GM12878 (cell line): ENCODE results near the gene CLPSL1. TPM values are rescaled to one million over a fixed set of nuclear protein-coding genes. Genes with fewer than 3 reads are reported as not detected.

Experiments used
- ATAC-seq: fragments of 200-7000 bp; cut with Tn5 transposase; 3 replicates; pipeline ENCODE4 v1.9.1; 2020; ENCODE audit warnings: mild to moderate bottlenecking, moderate library complexity
- BruUV-seq: library from RNA; stranded (reverse); fragments of 400-500 nt; replicated peaks from 2 replicates; lab custom pipeline; 2021; lab: Mats Ljungman, UMichigan
- CTCF ChIA-PET: fragments of 300-600 bp; sonication (Branson Sonifier 250); formaldehyde crosslinking; extraction: SDS; loops from one replicate; lab custom pipeline; 2021; ENCODE audit warnings: inconsistent platforms; lab: Yijun Ruan, JAX
- POLR2A ChIA-PET: fragments of 350-600 bp; formaldehyde crosslinking; extraction: SDS; loops from one replicate; lab custom pipeline; 2021; ENCODE audit warnings: inconsistent platforms; lab: Charles Lee
- RAD21 ChIA-PET: fragments of 300-600 bp; sonication (Branson Sonifier 250); formaldehyde crosslinking; loops from one replicate; lab custom pipeline; 2023; ENCODE audit warnings: antibody characterized with exemption; ENCODE audit not compliant: unreplicated experiment; lab: Charles Lee
- SMC1A ChIA-PET: fragments of 300-600 bp; sonication (Branson Sonifier 250); formaldehyde crosslinking; loops from one replicate; lab custom pipeline; 2023; ENCODE audit not compliant: unreplicated experiment, uncharacterized antibody; lab: Charles Lee
- DNase-seq: peaks from one replicate; pipeline ENCODE4 v3.0.0-alpha.2; 2011; ENCODE audit warnings: low read depth, low spot score
- FAIRE-seq: peaks from 3 replicates; lab custom pipeline; 2011; peaks lifted over from hg19 to GRCh38; lab: Jason Lieb, UNC
- H2AFZ ChIP-seq: 2 replicates; pipeline ENCODE4 v1.6.0; 2011; ENCODE audit warnings: low read depth, low read length, control low read depth; ENCODE audit not compliant: control insufficient read depth
- H3K27ac ChIP-seq: 2 replicates; pipeline ENCODE4 v1.5.1; 2011; ENCODE audit warnings: control low read depth; ENCODE audit not compliant: control insufficient read depth, insufficient read depth
- H3K27me3 ChIP-seq, 2 experiments: replicated peaks in 1 of 2; 2 replicates each; pipeline versions ENCODE4 v1.6.0 to v1.6.1; 2011; ENCODE audit warnings: low read length in 1 of 2; ENCODE audit not compliant: control insufficient read depth in 2 of 2, insufficient read depth in 2 of 2
- H3K36me3 ChIP-seq, 2 experiments: 2 replicates each; pipeline ENCODE4 v1.5.1; 2011; ENCODE audit warnings: low read length in 1 of 2; ENCODE audit not compliant: control insufficient read depth in 2 of 2, insufficient read depth in 2 of 2
- H3K4me1 ChIP-seq: 2 replicates; pipeline ENCODE4 v1.6.1; 2011; ENCODE audit warnings: mild to moderate bottlenecking, low read length, moderate library complexity, mixed read lengths; ENCODE audit not compliant: control insufficient read depth, insufficient read depth
- H3K4me2 ChIP-seq: 2 replicates; pipeline ENCODE4 v1.6.0; 2011; ENCODE audit warnings: control low read depth; ENCODE audit not compliant: control insufficient read depth, insufficient read depth
- H3K4me3 ChIP-seq: fragments of 200-600 bp; sonication (generic); 2 replicates; pipeline ENCODE4 v1.5.1; 2016
- H3K79me2 ChIP-seq: 2 replicates; pipeline ENCODE4 v1.6.0; 2011; ENCODE audit warnings: low read length; ENCODE audit not compliant: control insufficient read depth, insufficient read depth
- H3K9ac ChIP-seq: 2 replicates; pipeline ENCODE4 v1.8.0; 2011; ENCODE audit warnings: low read length, control low read depth, mixed read lengths; ENCODE audit not compliant: control insufficient read depth, insufficient read depth
- H3K9me3 ChIP-seq: replicated peaks from 3 replicates; pipeline ENCODE4 v1.5.1; 2011; ENCODE audit warnings: mild to moderate bottlenecking, low read length; ENCODE audit not compliant: control insufficient read depth, insufficient read depth
- H4K20me1 ChIP-seq: 2 replicates; pipeline ENCODE4 v1.6.0; 2011; ENCODE audit not compliant: control insufficient read depth, insufficient read depth
- ATF3 ChIP-seq: IDR thresholded peaks from 2 replicates; pipeline ENCODE4 v1.6.1; 2011; ENCODE audit warnings: low read depth, mild to moderate bottlenecking, low read length, moderate library complexity, borderline replicate concordance; ENCODE audit errors: extremely low read depth
- CUX1 ChIP-seq: IDR thresholded peaks from 2 replicates; pipeline ENCODE4 v1.6.1; 2012; ENCODE audit warnings: improper control_type of control experiment, low read depth, low read length; ENCODE audit not compliant: insufficient replicate concordance
- E2F8 ChIP-seq: fragments of 450-650 bp; IDR thresholded peaks from 2 replicates; pipeline ENCODE4 v1.6.1; 2018; ENCODE audit warnings: mild to moderate bottlenecking, low read depth, moderate library complexity; ENCODE audit not compliant: partially characterized antibody
- MTA2 ChIP-seq: fragments of 450-650 bp; IDR thresholded peaks from 2 replicates; pipeline ENCODE4 v1.6.1; 2016; ENCODE audit warnings: low read depth, mild to moderate bottlenecking, moderate library complexity
- PAX5 ChIP-seq: IDR thresholded peaks from 2 replicates; pipeline ENCODE4 v1.6.1; 2011; ENCODE audit warnings: low read depth, low read length, borderline replicate concordance
- SMAD1 ChIP-seq: fragments of 450-650 bp; IDR thresholded peaks from 2 replicates; pipeline ENCODE4 v1.6.1; 2018; ENCODE audit warnings: mild to moderate bottlenecking, low read depth; ENCODE audit not compliant: partially characterized antibody
- SMC3 ChIP-seq: IDR thresholded peaks from 2 replicates; pipeline ENCODE4 v1.6.1; 2011; ENCODE audit warnings: low read length, improper control_type of control experiment, borderline replicate concordance
- SREBF1 ChIP-seq: IDR thresholded peaks from 2 replicates; pipeline ENCODE4 v1.6.1; 2012; ENCODE audit warnings: mild to moderate bottlenecking, low read length
- SRF ChIP-seq, 2 experiments: IDR thresholded peaks; 2 replicates each; pipeline ENCODE4 v1.6.1; 2011; ENCODE audit warnings: low read depth in 2 of 2, low read length in 2 of 2, mild to moderate bottlenecking in 1 of 2, moderate library complexity in 1 of 2
- TCF7 ChIP-seq: IDR thresholded peaks from 2 replicates; pipeline ENCODE4 v1.6.1; 2014; ENCODE audit warnings: antibody characterized with exemption, borderline replicate concordance
- YY1 ChIP-seq: IDR thresholded peaks from 2 replicates; pipeline ENCODE4 v1.6.1; 2011; ENCODE audit warnings: low read depth, mild to moderate bottlenecking, low read length
- ZNF687 ChIP-seq: fragments of 450-650 bp; IDR thresholded peaks from 2 replicates; pipeline ENCODE4 v1.6.1; 2017; ENCODE audit warnings: mild to moderate bottlenecking, moderate library complexity
- WGBS: methylation state at CpG from one replicate; pipeline ENCODE4 v1.1.6; 2016; ENCODE audit warnings: low lambda C conversion rate; ENCODE audit not compliant: insufficient replicate concordance, insufficient coverage; ENCODE audit errors: missing lambda C conversion rate; 5-methylcytosine and 5-hydroxymethylcytosine counted together
- in situ Hi-C: fragments of 300-500 bp; cut with MboI; formaldehyde crosslinking; loops from 9 replicates; pipeline ENCODE4 v1.14.3; 2018; ENCODE audit warnings: mixed read lengths
- intact Hi-C: fragments of 100-400 bp; cut with micrococcal nuclease; formaldehyde crosslinking; loops from one replicate; pipeline ENCODE4 v1.14.2; 2022; ENCODE audit not compliant: unreplicated experiment
- polyA plus RNA-seq, 11 experiments: library from polyadenylated mRNA; depleted of rRNA in 4 of 11; unstranded in 6 of 11; stranded (reverse) in 5 of 11; fragments of >200 nt; fragmentation: Nextera tagmentation in 4 of 11; fragmentation: Illumina TruSeq in 1 of 11; extraction: Ambion mirVana in 4 of 11; extraction: Trizol in 1 of 11; gene quantifications; 1 replicate in 1 of 11; 2 replicates in 10 of 11; pipeline versions ENCODE4 v1.2.1 to v1.2.3, GENCODE V29; 2011 to 2016; ENCODE audit warnings: inconsistent platforms in 2 of 11, missing spikeins in 2 of 11, low read depth in 1 of 11
- total RNA-seq, 4 experiments: library from RNA; depleted of rRNA in 3 of 4; stranded (reverse); fragments of >200 nt in 3 of 4; fragmentation: Illumina TruSeq in 1 of 4; extraction: Trizol in 1 of 4; gene quantifications; 2 replicates each; pipeline versions ENCODE4 v1.2.1 to v1.2.3, GENCODE V29; 2013 to 2021

The CLPSL1 gene
- total and polyA plus RNA-seq, 10 of the 15 experiments (the other 5 are each of a cell fraction or from before 2014, with no cell fraction given), result not detected

GRCh38 chr6:35808688-35809087 lies 27.9 kb downstream of the CLPSL1 start:
- RAD21 ChIA-PET, result no interaction called here
- FAIRE-seq, result no peak
- Histone ChIP-seq H3K9ac (no peak overlapping the region), H3K79me2 (no peaks in the 10 kb centered on the region), H3K27ac (no peak overlapping the region), H3K4me1 (no peaks in the 10 kb centered on the region), H3K27me3 (no peaks in the 10 kb centered on the region), H4K20me1 (no peaks in the 10 kb centered on the region), H3K4me2 (no peak overlapping the region), H2AFZ (no peak overlapping the region), H3K4me3 (no peak overlapping the region), H3K9me3 (no peaks in the 10 kb centered on the region), H3K36me3 (no peaks in the 10 kb centered on the region)
- SMC1A ChIA-PET, result no interaction called here
- CTCF ChIA-PET, result interaction anchor here (1.0 kb wide), 1 partner anchor 203 kb away, joined by 3 read pairs; no protein-coding TSS in a partner anchor
- ATAC-seq, result no peak
- POLR2A ChIA-PET, result interaction anchor here (0.5 kb wide), 1 partner anchor 13 kb away, joined by 7 read pairs; no protein-coding TSS in a partner anchor
- no peak for DNase-seq
- WGBS, result 66% methylated on average over 3 of the region's 3 CpGs
- no TSS peak for BruUV-seq
- intact Hi-C loops, result no loop called here
- in situ Hi-C loops, result no loop called here
- TF ChIP-seq ZNF687, result no peak
- TF ChIP-seq SMAD1, result no peak
- TF ChIP-seq SRF (IDR thresholded peaks at IDR 0.05; ENCODE audit: low read depth in 2 of 2, low read length in 2 of 2), result no peak
- TF ChIP-seq YY1, result no peak
- no peak for TF ChIP-seq SMC3
- TF ChIP-seq E2F8, result no peak
- no peak for TF ChIP-seq ATF3
- no peak for TF ChIP-seq PAX5
- no peak for TF ChIP-seq TCF7
- no peak for TF ChIP-seq CUX1
- no peak for TF ChIP-seq SREBF1
- TF ChIP-seq MTA2, result no peak
